Gastrocnemius medialis (tissue), 4 donors: Measurements from ENCODE around the gene CHRNA3.

Source experiments
- POLR2A ChIP-seq, 2 donors: fragments of 450-650 bp; IDR thresholded peaks; one replicate each; pipeline ENCODE4 v1.6.1; 2017; ENCODE audit warnings: antibody characterized with exemption in 2 of 2, mild to moderate bottlenecking in 2 of 2, moderate library complexity in 2 of 2
- TF ChIP-seq, protein P1 (sequence below), 5 experiments: fragments of 450-650 bp in 3 of 5; fragments of 200-600 bp in 2 of 5; sonication (generic) in 2 of 5; IDR thresholded peaks in 4 of 5; conservative IDR thresholded peaks in 1 of 5; 1 replicate in 4 of 5; 2 replicates in 1 of 5; pipeline ENCODE4 v1.5.1; 2016 to 2019; ENCODE audit warnings: antibody characterized with exemption in 5 of 5, mild to moderate bottlenecking in 3 of 5, moderate library complexity in 3 of 5

DNA sequence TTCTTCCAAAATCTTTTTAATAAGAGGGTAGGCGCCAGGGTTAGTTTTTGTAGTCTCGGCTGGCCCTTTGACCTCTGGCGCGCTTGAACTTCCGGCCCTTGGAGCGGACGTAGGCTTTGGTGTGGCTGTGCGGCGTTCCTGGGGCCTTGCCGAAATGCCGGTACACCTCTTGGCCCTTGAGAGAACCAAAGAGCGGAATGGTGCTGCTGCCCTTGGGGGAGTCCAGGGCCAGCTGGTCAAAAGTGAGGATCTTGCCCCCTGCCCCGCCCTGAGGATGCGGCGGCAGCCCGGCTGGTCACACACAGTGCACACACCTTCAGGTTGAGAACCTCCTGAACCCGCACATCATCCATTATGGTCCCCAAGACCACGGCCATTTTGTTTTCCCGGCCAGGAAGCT lies 40.2 kb upstream of the CHRNA3 start:
- no peak for TF ChIP-seq POLR2A (IDR thresholded peaks at IDR 0.05)
- TF ChIP-seq, protein P1, sequence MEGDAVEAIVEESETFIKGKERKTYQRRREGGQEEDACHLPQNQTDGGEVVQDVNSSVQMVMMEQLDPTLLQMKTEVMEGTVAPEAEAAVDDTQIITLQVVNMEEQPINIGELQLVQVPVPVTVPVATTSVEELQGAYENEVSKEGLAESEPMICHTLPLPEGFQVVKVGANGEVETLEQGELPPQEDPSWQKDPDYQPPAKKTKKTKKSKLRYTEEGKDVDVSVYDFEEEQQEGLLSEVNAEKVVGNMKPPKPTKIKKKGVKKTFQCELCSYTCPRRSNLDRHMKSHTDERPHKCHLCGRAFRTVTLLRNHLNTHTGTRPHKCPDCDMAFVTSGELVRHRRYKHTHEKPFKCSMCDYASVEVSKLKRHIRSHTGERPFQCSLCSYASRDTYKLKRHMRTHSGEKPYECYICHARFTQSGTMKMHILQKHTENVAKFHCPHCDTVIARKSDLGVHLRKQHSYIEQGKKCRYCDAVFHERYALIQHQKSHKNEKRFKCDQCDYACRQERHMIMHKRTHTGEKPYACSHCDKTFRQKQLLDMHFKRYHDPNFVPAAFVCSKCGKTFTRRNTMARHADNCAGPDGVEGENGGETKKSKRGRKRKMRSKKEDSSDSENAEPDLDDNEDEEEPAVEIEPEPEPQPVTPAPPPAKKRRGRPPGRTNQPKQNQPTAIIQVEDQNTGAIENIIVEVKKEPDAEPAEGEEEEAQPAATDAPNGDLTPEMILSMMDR (IDR thresholded peaks at IDR 0.05 in 4 of 5, conservative IDR thresholded peaks at IDR 0.05 in 1 of 5) = no peak
